ENCODE results near the gene PRKG1.

DNA sequence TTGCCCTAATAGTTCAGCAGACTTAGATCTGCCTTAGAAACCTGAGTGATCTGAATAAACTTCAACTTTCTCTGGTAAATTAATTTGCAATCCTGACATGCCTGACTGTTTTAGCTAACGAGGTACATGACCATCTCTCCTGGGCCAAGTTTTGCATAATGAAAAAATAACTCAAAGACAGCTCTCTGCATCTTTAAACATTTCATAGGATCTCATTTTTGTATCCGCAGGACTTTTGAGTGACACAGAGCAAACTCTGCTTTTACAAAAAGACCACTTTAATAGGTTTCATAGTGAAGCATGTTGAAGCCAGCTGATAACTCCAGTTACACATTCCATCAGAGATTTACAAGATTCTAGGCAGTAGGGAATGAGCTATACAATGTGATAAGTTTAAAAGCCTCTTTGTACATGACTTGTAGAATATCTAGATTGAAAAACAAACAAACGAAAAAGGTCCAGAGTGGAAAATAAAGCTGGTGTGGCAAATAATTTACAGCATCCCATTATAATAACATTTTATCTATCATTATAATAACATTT lies 2.1 kb downstream of the PRKG1 start:
- TF ChIP-seq POLR2AphosphoS5 (IDR thresholded peaks at IDR 0.05; ENCODE audit: insufficient read depth in 1 of 2, low read depth in 1 of 2) = no peak
- TF ChIP-seq, protein P1, sequence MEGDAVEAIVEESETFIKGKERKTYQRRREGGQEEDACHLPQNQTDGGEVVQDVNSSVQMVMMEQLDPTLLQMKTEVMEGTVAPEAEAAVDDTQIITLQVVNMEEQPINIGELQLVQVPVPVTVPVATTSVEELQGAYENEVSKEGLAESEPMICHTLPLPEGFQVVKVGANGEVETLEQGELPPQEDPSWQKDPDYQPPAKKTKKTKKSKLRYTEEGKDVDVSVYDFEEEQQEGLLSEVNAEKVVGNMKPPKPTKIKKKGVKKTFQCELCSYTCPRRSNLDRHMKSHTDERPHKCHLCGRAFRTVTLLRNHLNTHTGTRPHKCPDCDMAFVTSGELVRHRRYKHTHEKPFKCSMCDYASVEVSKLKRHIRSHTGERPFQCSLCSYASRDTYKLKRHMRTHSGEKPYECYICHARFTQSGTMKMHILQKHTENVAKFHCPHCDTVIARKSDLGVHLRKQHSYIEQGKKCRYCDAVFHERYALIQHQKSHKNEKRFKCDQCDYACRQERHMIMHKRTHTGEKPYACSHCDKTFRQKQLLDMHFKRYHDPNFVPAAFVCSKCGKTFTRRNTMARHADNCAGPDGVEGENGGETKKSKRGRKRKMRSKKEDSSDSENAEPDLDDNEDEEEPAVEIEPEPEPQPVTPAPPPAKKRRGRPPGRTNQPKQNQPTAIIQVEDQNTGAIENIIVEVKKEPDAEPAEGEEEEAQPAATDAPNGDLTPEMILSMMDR (IDR thresholded peaks at IDR 0.05) = no peak
